ENCODE results near the gene IDH3B. TPM values are rescaled to one million over a fixed set of nuclear protein-coding genes. Genes with fewer than 3 reads are reported as not detected.

IDH3B gene
- 100 to 1,000 TPM; 122 to 356 (median 208) TPM for total RNA-seq
- 100 to 1,000 TPM; 173 to 188 TPM for polyA plus RNA-seq
- long read RNA-seq, donor 1, transcript IDH3B-206 (13 exons, 1,279 nt), result minor isoform, 6 of 241 reads
- long read RNA-seq, donor 1, transcript IDH3B-202 (12 exons, 1,230 nt), result major isoform, 167 of 241 reads
- long read RNA-seq, donor 1, transcript IDH3B-201 (12 exons, 1,545 nt), result minor isoform, 9 of 241 reads
- long read RNA-seq, donor 1, partial matches to known transcripts, result 21 of 241 reads
- long read RNA-seq, donor 1, other reads (novel, unspliced or antisense), result 33 of 241 reads
- long read RNA-seq, donor 2, transcript IDH3B-212 (12 exons, 1,400 nt), result minor isoform, 37 of 709 reads
- long read RNA-seq, donor 2, transcript IDH3B-206 (13 exons, 1,279 nt), result minor isoform, 16 of 709 reads
- long read RNA-seq, donor 2, transcript IDH3B-202 (12 exons, 1,230 nt), result major isoform, 512 of 709 reads
- long read RNA-seq, donor 2, transcript IDH3B-201 (12 exons, 1,545 nt), result minor isoform, 58 of 709 reads
- long read RNA-seq, donor 2, partial matches to known transcripts, result 22 of 709 reads
- long read RNA-seq, donor 2, other reads (novel, unspliced or antisense), result 64 of 709 reads
- long read RNA-seq, donor 3, transcript IDH3B-201 (12 exons, 1,545 nt), result minor isoform, 9 of 91 reads
- long read RNA-seq, donor 3, transcript IDH3B-202 (12 exons, 1,230 nt), result major isoform, 62 of 91 reads
- long read RNA-seq, donor 3, partial matches to known transcripts, result 4 of 91 reads
- long read RNA-seq, donor 3, other reads (novel, unspliced or antisense), result 12 of 91 reads

GRCh38 chr20:2663887-2664719 lies at the start of gene IDH3B:
Gene IDH3B (minus strand): TSS chr20:2664216. CDS start chr20:2664188, 28 bp downstream.
- Histone ChIP-seq H3K36me3 (peaks cover 2 to 41% (median 39%) of the 10 kb centered on the region in 9 donors), H3K4me1 (peaks cover 0 to 17% (median 13%) of the 10 kb centered on the region in 12 donors), H3K4me3 (peak within 1 kb of the TSS; percentile 71 to 97 (median 88)), H3K27ac (peak within 1 kb of the TSS; percentile 79 to 96 (median 90)), H3K27me3 (no peaks in the 10 kb centered on the region), H3K9me3 (no peaks in the 10 kb centered on the region)
- intact Hi-C loops (cut with DNase I), result loop anchor here in 2 of 10 donors (5.0 to 10.0 kb wide), 2 partner anchors 173 to 181 kb away; partner anchors contain the start of genes PCED1A (in 1 of the 2) and VPS16 (in 1 of the 2)
- DNase-seq (peak; percentile 93 to 95 (median 93)), ATAC-seq (peak; percentile 95 to 99 (median 98))
- TF ChIP-seq POLR2A (IDR thresholded peaks at IDR 0.05), result peak in 1 of 2 donors; percentile 80
- no peak for TF ChIP-seq CTCF (IDR thresholded peaks at IDR 0.05)
- 5 to 12% (median 8%) methylated on average over 39 to 49 of the region's 49 CpGs for WGBS, 4 donors

- no peaks in the 10 kb centered on the region for H3K27me3 ChIP-seq
- H3K4me1 ChIP-seq, result no peaks in the 10 kb centered on the region
- H3K27ac ChIP-seq, result no peak overlapping the region
- TF ChIP-seq CTCF (IDR thresholded peaks at IDR 0.05) (peak in 3 of 12 donors; percentile 5 to 19 (median 8)), POLR2A (IDR thresholded peaks at IDR 0.05) (no peak)
- WGBS, 4 donors, result 24 to 35% (median 27%) methylated on average over 3 of the region's 3 CpGs
- ATAC-seq (no peak), DNase-seq (no peak)
- no peak overlapping the region for H3K4me3 ChIP-seq
- H3K36me3 ChIP-seq, result no peaks in the 10 kb centered on the region
- H3K9me3 ChIP-seq, result peaks cover 0 to 19% (median 6%) of the 10 kb centered on the region in 12 donors
- intact Hi-C loops (cut with DNase I), result no loop called here
These were observed 49.3 kb upstream of the IDH3B start for GRCh38 chr20:2713285-2713684.

- Histone ChIP-seq H3K4me1 (no peaks in the 10 kb centered on the region), H3K27me3 (no peaks in the 10 kb centered on the region), H3K36me3 (no peaks in the 10 kb centered on the region), H3K4me3 (no peak overlapping the region), H3K9me3 (no peaks in the 10 kb centered on the region), H3K27ac (no peak overlapping the region)
- DNase-seq (no peak), ATAC-seq (no peak)
- 71 to 80% (median 73%) methylated on average over 14 to 17 of the region's 17 CpGs for WGBS, 4 donors
- intact Hi-C loops (cut with DNase I), result no loop called here
- TF ChIP-seq POLR2A (IDR thresholded peaks at IDR 0.05) (no peak), CTCF (IDR thresholded peaks at IDR 0.05) (no peak)
These were observed 45.4 kb upstream of the IDH3B start for GRCh38 chr20:2709205-2709981.
